Fibroblast of pulmonary artery (primary cell): ENCODE measurements around the gene AGRN.
"Not testable (repeated sequence)": the region's sequence is repeated elsewhere in the genome, so short reads cannot be mapped to it uniquely, and the experiment has no call there.

Source experiments
- DNase-seq: peaks from one replicate; pipeline ENCODE4 v3.0.0-alpha.2; 2010; ENCODE audit warnings: low read depth
- H3K4me3 ChIP-seq: replicated peaks from 2 replicates; pipeline ENCODE4 v1.5.1; 2011; ENCODE audit warnings: low read depth, mild to moderate bottlenecking, control low read depth, low read length, moderate library complexity
- CTCF ChIP-seq: IDR thresholded peaks from 2 replicates; pipeline ENCODE4 v1.5.1; 2011; ENCODE audit warnings: mild to moderate bottlenecking, control low read depth, low read length, inconsistent platforms; ENCODE audit errors: missing control alignments

AGRN gene

GRCh38 chr1:1063945-1064831 lies 44.3 kb downstream of the AGRN start:
- H3K4me3 ChIP-seq, result no peak overlapping the region
- TF ChIP-seq CTCF, result peak; percentile 58
- DNase-seq, result peak; percentile 83

GRCh38 chr1:1065265-1065939 lies 45.5 kb downstream of the AGRN start:
- no peak overlapping the region for H3K4me3 ChIP-seq
- no peak for DNase-seq

DNA sequence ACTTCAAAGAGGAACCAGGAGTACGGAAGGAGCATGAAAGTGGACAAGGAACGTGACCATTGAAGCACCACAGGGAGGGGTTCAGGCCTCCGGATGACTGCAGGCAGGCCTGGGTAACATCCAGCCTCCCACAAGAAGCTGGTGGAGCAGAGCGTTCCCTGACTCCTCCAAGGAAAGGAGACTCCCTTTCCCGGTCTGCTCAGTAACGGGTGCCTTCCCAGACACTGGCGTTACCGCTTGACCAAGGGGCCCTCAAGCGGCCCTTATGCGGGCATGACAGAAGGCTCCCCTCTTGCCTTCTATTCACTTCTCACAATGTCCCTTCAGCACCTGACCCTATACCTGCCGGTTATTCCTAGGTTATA lies 46.0 kb downstream of the AGRN start:
- DNase-seq, H3K4me3 ChIP-seq: not testable (repeated sequence)

More at GRCh38 chr1:1065265-1065939, 45.5 kb downstream of the AGRN start:
- TF ChIP-seq CTCF, result no peak

DNA sequence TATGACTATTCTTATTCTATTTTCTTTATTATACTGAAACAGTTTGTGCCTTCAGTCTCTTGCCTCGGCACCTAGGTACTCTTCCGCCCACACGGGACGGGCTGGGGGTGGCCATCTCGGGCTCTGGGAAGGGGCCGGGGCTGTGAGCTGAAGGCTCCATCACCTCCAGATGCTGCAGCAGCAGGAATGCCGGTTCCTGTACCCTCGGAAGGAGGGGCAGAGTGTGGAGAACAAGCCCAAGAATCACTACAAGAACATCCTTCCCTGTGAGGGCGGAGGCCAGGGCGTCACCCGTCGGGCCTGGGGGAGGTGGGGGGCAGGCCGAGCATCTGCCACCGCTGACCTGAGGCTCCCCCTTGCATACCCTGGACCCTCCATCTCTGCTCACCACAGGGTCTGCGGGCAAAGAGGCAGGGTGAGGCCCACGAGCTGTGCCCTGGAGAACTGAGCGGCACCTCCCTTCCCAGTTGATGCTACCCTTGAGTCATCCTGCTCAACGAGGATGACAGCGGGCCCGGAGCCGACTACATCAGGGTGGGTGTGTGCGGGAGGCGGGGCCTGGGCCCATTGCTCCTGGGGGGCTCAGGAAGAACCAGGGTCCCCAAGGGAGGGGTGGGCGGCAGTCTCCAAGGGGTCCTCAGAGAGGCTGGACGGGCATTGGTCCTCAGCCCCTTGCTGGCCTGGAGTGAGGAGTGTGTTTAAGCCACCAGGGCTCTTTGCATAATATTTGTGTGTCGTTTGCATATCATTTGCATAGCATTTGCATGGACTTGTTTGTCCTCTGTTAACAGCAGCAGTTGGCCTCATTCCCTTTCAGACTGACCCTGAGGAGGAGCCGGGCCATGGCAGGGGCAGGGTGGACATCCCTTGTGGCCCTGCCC lies 46.7 kb downstream of the AGRN start:
- H3K4me3 ChIP-seq, result no peak overlapping the region
- no peak for DNase-seq
- TF ChIP-seq CTCF, result no peak

DNA sequence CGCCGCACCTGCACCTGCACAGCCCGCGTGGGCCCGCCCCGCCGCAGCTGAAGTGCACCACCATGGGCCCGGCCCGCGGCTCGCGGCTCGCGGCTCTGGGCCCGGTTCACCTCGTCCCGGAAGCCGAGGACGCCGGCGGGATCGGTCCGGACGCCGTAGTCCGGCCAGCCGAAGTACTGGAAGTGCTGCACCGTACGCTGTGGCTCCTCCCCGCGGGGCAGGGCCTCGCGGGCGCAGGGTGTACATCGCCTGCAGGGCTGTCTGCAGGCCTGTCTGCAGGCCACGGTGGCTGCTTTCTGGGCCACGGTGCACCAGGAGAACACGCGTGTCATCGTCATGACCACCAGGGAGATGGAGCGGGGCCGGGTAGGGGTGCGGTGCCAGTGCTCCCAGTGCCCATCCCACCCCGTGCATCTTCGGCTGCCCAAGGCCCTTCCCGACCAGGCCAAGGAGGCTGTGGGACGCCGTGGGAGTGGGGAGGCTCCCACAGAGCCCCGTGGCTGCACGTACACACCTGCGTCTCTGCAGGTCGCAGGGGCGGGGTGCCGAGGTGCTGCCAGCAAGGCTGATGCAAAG lies 47.5 kb downstream of the AGRN start:
- TF ChIP-seq CTCF, result no peak
- DNase-seq, result no peak
- no peak overlapping the region for H3K4me3 ChIP-seq

DNA sequence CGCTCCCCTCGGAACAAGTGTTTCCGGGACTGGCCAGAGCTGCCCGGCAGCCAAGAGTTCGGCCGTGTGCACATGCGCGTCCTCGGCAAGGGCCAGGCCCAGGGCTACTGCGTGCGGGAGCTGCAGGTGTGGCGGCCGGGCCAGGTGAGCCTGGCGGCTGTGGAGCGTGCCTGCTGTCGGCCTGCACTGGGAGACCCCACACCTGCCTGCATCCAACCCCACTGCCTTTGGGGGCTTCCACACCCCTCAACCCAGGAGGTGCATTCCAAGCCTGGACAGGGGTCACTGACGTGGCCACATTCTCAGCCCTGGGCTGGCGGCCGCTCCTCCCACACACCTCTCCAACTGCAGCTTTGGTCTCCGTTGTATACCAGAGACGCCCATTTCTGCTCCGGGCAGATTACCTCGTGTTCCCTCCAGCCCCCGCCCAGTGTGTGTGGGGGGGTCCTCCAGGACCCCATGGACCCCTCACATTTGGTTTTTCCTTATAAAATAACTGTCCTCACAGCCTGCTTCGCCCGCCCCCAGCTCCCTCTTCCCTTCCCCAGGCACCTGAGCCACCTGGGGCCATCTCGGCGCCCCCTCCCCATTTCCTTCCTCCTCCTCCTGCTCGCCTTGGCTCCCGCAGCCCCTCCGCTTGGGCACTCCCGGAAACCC lies 48.1 kb downstream of the AGRN start:
- TF ChIP-seq CTCF, result no peak
- no peak overlapping the region for H3K4me3 ChIP-seq
- DNase-seq, result no peak
